Measurements from ENCODE around the gene AK1.

GRCh38 chr9:127905004-127905728, 27.7 kb upstream of the AK1 start:
- TF ChIP-seq CTCF (IDR thresholded peaks at IDR 0.05; ENCODE audit: low read length) = no peak
- no peak for TF ChIP-seq EZH2 (IDR thresholded peaks at IDR 0.05; ENCODE audit: borderline replicate concordance, low read length)

Data from OCI-LY1 (cell line).